HG03135 (cell line): Measurements from ENCODE around the gene MET.
"Not testable (repeated sequence)": the region's sequence is repeated elsewhere in the genome, so short reads cannot be mapped to it uniquely, and the experiment has no call there.

Experiments
- ATAC-seq: cut with Tn5 transposase; IDR thresholded peaks from one replicate; pipeline ENCODE4 v1.9.1; 2021; ENCODE audit warnings: mild to moderate bottlenecking, moderate library complexity; ENCODE audit not compliant: unreplicated experiment

The MET gene

DNA sequence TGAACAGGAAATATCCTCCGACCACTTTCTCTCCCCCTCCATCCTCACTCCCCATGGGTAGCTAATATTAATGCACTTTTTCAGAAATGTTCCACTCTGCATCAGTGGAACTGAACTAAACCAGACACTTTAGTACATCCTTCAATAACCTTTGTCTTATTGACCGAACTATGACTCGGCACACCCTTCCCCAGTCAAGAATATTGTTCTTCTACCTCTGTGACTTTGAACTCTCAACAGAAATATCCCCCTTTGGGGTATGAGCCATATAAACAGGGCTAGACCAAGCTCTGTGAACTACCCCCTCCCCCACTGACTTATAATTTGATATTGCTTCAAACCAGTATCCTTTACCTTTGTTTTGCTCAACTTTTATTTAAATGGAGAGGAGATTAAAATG, 132.5 kb downstream of the MET start:
- no peak for ATAC-seq

DNA sequence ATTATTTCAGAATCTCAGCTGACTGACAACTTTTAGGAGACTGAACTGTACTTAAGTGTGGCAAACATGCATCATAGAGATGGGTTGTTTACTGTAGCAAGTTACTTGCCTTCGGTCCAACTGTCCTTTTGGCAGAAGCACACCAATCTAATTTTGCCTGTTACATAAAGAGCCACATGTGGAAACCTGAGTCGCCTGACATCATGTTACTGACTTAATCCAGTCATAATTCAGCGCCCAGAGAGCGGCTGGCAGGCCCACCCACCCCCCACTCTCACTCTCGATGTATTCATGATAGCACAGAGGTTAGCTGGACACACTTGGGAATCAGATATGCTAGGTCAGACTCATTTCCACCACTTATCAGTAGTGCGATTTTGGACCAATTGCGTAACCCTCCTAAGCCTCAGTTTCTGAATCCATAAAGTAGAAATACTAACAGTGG, 133.1 kb downstream of the MET start:
- ATAC-seq, result no peak

DNA sequence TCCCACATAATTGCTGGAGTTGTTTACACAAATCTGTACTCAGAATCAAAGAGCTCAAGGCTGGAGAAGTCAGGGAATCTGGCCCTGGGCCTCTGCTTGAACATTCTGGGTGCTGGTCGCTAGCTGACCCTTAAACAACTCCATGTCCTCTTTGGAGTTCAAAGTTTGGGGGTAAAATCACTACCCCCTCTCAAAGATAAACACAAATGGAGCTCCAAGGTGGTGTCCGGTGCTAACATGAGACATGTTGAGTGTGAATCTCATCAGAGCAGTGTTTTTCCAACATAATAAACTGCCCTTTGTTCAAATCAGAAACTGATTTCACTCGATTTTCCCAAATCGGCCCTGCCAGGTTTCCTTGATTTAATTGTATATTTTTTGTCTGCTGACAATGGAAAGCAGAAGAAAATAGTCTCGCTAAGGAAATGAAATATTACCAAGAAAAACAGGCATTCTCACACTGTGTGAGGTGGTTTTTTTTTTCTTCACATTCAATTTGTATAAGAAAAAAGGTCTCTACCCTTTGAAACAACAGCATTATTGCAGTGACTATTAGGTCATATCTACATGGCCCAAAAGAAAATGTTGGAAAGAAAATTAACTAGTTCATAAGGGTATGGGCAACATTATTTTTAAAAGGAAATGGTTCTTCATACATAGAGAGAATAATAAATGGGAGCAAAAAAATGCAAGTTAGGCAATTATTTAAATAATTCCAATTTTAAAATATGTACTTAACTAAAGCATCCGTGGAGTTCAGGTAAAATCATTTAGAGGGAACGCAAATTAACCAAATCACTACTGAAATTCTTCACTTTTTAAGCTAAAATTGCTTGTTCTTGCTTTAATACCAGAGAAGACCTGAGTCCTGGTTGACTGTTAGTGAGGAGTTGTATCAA, 134.3 kb downstream of the MET start:
- no peak for ATAC-seq

DNA sequence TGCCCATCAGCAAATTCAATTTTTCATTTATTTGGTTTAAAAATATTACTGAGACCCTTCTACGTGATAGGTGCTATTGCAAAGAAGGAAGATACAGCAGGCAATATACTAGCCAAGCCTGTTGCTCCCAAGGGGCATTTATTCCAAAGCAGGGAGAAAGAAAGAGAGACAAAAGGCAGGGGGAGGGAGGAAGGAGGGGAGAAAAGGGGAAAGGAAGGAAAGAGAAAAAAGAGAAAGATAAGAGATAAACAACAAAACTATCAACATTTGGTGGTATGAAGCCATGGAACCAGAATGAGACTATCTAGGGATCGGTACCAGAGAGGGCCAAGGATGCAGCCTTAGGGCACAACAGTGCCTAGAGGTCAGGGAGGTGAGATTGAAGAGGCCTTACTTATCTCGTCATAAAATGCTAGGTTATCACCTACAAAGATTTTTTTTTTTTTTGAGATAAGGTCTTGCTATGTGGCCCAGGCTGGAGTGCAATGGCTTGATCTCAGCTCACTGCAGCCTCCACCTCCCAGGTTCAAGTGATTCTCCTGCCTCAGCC, 135.1 kb downstream of the MET start:
- no peak for ATAC-seq

DNA sequence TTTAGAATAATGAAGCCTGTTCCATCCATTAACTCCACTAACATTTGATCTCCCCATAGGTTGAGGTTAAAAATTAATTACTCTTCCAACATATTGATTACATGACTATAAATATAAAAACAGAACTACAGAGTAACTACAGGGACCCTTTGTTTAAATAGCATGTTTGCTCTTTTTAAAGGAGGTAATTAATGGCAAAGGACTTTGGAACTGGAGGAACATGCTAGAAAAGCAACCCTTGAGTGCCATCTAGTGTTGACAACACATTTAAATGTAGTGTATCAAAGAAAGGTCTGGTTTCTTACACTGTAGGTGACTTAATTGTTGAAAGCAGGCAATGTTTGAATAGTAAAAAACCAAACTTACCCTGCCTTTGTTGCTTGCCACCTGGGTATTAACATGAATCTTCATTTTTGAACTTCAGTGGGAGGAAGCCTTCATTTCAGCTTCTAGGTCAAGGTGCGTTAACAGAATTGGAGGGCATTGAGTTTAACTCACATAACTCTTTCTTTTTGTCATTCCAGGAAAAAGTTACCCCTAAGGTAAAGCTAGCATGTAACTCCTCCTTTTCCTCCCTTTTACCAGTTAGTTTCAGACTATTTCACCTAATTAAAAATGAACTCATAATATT, 137.8 kb downstream of the MET start:
- ATAC-seq, result peak; percentile 79

DNA sequence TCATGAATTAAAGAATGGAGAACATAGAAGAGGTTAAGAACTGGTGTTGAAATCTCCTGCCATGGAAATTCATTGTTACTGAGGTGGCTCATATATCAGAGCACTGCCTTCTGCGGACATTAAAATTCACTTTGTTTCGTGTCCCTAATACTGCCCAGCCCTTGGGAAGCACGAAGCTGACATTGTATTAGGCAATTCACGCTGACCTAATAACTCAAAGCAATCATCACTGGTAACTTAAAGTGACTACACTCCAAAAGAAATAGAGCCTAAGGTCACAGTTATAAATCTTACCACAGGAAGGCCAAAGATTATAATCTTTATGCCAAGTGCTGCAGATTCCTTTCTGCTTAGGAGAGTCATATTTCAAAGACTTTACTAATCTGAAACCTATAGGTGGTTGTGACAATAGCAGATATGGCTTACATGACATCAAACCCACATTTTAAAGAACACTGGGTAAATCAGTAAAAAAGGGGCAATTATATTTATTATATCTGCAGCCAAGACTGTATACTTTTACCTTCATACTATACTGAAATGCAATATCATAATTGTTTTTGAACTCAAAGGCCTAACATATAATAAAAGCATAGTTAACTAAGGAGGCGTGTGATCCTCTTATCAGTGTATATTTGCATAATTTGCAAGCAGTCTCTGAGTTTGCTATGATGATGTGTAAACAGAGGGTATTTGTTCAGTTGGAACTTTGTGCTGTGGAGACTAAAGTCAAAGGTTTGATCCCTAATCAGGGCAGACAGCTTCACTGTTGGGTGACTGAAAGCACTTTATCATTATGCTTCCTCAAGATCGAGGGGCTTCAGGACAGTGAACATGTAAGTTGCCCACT, 138.5 kb downstream of the MET start:
- ATAC-seq, result no peak

DNA sequence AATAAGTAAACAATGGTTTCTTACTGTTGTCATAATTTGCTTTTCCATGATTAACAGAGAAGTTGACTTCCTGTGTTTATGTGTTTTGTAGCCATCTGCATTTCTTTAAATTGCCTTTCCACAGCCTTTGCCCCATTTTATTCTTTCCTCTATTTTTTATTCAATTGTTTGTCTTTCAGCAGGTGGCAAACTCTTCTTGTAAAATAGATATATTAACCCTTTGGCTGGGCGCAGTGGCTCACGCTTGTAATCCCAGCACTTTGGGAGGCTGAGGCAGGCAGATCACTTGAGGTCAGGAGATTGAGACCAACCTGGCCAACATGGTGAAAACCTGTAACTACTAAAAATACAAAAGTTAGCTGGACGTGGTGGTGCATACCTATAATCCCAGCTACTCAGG, 139.8 kb downstream of the MET start:
- ATAC-seq, result no peak

DNA sequence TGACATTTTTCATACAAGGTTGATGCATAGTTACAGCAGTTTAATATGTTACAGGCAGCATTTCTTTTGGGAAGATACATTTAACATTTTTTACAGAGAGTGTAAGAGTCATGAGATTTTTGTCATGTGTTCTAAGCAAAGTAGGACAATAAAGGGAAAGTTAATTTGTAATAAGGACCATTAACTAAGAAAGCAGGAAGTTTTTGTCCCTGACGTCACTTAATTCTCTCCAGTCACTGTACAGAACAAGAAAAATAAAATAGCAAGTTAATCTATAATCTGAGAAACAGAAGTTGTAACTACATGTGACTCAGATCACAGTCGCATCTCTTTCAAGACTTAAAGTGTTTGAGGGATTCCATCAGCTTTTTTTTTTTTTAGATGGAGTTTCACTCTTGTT, 140.9 kb downstream of the MET start:
- no peak for ATAC-seq

DNA sequence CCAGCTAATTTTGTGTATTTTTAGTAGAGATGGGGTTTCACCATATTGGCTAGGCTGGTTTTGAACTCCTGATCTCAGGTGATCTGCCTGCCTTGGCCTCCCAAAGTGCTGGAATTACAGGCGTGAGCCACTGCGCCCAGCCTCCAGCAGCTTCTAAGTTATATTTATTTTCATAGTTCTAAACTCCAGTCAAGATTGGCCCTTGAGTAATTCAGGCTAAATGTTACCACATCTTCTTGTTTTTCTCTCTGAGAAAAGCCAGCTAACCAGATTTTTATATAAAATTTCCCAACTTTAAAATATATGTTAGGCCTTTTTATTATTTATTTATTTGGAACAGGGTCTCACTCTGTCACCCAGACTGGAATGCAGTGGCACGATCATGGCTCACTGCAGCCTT, 141.4 kb downstream of the MET start:
- ATAC-seq, result not testable (repeated sequence)

DNA sequence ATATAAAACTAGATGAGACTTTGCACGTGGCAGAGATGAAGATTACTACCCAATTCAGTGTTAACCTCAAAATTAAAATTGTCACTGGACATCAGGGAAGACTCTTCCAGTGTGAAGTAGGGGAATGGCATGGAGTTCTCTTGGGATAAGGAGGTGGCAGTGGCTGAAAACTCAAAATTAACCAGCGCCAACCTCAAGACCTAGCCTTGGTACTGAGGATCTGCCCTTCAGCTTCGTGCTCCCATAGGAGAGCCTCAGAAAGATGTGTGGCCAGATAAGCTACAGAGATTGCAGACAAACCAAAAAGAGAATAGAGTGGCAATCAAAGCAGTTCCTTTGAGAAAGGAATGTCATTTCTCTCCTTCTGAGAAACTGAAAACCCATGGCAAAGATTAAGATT, 143.0 kb downstream of the MET start:
- ATAC-seq, result no peak

DNA sequence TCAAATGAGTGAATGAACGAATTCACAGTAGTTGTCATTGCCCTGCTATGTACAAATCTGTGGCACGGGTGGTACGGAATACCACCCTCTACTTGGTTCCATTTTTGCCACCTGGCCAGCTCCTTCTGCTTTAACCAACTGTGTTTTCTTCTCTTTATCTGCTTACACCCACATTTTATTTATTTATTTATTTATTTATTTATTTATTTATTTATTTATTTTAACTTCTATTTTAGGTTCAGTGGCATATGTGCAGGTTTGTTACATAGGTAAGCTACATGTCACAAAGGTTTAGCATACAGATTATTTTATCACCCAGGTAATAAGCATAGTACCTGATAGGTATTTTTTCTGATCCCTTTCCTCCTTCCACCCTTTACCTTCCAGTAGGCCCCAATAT, 148.2 kb downstream of the MET start:
- ATAC-seq, result no peak

DNA sequence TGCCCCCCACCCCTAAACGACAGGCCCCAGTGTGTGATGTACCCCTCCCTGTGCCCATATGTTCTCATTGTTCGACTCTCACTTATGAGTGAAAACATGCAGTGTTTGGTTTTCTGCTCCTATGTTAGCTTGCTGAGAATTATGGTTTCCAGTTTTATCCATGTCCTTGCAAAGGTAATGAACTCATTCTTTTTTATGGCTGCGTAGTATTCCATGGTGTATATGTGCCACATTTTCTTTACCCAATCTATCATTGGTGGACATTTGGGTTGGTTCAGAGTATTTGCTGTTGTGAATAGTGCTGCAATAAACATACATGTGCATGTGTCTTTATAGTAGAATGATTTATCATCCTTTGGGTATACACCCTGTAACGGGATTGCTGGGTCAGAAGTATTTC, 149.7 kb downstream of the MET start:
- not testable (repeated sequence) for ATAC-seq

DNA sequence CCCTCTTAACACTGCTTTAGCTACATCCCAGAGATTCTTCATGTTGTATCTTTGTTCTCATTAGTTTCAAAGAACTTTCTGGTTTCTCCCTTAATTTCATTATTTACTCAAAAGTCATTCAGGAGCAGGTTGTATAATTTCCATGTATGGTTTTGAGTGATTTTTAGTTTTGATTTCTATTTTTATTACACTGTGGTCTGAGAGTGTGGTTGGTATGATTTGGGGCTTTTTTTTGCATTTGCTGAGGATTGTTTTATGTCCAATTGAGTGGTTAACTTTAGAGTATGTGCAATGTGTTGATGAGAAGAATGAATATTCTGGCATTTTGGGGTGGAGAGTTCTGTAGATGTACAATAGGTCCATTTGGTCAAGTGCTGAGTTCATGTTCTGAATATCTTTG, 152.5 kb downstream of the MET start:
- no peak for ATAC-seq

DNA sequence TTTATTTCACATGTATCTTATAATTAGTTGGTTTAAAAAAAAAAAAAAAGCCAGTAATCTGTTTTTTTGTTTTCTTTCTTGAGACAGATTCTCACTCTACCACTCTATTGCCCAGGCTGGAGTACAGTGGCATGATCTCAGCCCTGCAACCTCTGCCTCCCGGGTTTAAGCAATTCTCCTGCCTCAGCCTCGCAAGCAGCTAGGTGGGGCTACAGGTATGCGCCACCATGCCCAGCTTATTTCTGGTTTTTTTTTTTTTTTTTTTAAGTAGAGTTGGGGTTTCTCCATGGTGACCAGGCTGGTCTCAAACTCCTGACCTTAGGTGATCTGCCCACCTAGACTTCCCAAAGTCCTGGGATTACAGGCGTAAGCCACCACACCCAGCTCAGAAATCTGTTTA, 156.3 kb downstream of the MET start:
- no peak for ATAC-seq

DNA sequence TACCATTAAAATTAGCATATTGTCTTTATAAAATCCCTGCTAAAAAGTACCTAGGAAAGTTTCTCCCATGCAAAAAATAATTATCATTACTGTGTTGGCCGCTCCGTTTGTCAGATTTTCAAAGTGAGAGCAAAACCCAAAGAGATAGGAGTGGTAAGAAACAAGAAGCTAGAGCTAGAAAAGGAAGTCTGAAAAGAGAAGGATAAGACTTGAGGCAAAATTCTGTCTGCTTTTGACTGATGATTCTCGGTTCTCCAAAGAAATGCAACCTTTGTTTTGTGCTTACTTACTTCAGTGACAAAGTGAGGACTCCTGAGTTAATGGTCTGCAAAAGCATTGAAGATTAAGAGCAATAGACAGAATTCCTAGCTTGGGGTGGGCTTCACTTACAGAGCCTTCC, 157.0 kb downstream of the MET start:
- ATAC-seq, result no peak

DNA sequence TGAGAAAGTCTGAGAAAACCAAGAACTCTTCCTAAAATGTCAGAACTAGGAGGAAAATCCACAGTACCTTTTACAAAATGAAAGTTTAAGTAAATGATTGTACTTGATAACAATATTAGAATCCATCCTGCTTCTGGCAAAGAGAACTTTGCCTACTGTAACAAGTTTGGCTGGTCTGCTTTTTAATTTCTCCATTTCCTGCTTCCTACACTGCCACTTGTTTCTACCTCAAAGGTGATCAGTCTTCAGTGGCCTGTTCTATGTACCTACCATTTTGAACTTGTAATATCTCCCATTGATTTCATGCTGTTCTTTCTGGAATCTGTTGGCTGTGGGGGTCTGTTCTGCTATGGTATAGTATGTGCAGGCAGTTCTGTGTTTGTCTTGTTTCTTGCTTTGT, 157.5 kb downstream of the MET start:
- ATAC-seq, result no peak

DNA sequence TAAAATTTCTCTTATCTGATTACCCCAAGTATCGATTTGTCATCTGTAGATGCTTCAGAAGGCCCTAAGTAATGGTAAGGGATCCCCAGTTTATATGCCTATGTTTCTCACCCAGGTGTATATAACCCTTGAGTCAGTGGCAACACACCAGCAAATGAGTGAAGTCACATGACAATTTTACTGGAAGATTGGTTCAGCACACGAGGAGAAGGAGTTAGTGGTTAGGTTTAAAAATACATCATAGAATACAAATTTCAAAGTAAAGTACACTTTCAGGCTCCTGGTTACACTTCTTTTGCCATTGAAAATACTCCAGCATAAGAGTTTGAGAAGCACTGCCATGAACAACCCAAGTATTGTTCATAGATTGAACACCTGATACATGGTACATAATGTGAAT, 160.7 kb downstream of the MET start:
- ATAC-seq, result no peak

DNA sequence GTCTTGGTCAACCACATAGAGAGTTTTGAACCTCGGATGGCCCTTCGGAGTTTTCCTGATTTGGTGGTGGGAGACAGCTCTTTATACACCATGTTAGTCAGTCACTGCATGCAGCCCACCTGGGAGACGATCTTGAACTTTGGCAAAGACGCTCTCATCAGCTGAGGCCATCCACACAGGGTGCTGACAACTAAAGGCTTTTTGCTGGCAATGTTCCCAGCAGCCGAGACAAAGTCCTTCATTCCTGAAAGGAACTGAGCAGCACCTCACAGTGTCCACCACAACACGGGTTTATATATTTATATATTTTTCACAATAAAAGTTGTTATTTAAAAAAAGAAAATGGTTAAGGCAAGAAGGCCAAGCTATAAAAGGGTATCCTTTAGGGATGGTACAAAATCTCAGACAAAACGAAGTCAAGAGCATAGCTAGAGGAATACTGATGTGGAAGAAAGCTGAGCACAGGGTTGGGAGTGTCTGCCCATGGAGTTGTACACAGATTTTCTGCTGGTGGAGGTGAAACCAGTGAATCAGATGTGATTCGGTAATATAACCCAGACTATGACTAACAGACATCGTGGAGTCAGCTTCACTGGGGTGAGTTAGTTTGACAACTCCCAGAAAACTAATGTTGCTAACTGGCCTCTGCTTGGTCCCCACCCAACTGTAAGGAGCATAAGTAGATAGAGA, 163.0 kb downstream of the MET start:
- ATAC-seq, result no peak

DNA sequence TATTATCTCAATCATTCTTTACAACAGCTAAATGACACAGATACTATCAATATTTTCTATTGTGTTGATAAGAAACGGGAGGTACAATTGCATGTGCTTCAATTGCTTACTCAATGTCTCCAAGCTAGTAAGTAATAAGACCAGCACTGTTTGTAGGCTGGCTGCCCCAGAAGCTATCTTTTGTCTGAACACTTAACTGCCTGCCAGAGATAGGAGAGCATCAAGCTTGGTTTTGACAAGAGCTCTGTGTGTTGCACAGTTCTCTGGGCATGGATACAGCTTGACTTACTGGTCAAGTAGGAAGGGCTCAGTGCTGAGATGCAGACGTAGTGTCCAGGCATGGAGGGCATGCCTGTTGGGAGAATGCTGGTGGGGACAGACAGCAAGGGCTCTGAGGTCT, 164.1 kb downstream of the MET start:
- ATAC-seq, result no peak

DNA sequence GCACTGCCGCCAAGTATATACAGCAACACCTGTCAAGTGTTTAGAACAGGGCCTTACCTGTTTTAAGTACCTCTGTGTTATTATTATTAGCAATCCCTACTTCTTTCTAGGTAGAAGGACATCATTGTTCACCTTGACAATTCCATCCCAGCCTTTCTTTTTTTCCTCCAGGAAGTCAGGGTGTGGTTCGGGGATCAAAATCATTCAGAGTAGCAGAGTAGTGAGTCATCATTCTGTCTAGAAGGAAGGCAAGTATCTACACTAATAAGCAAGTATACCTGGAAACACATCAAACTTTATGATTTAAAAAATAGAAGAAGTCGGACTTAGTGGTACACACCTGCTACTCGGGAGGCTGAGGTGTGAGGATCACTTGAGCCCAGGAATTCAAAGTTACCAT, 164.9 kb downstream of the MET start:
- ATAC-seq, result no peak

DNA sequence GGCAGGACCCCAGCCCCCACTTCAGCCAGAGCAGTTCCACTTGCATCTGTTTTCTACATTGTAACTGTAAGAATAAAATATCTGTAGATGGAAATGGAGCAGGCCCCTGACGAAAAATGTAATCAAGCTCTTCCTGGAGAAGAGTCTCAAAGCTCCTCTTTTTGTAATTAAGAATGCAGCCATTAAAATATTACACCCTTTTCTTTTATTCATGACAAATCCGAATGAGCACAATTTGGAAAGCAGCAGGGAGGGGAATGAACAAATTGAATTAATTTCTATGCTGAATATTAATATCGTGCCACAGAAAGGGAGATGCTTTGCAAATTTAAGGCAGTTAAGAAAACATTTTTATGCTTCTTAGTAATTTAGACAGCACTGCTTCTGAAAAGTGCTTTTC, 165.6 kb downstream of the MET start:
- no peak for ATAC-seq
